Calu3 (cell line): Measurements from ENCODE around the gene CFAP299. TPM values are rescaled to one million over a fixed set of nuclear protein-coding genes. Genes with fewer than 3 reads are reported as not detected.
A peak's percentile ranks its signal among the peaks of the same experiment; 100 is the strongest.

Experiments used
- BruUV-seq: library from RNA; stranded (reverse); fragments of 400-500 nt; replicated peaks from 2 replicates; lab custom pipeline; 2021; lab: Mats Ljungman, UMichigan
- CTCF ChIA-PET: fragments of 300-600 bp; sonication (Branson Sonifier 250); formaldehyde crosslinking; loops from one replicate; lab custom pipeline; 2022; ENCODE audit warnings: antibody characterized with exemption; lab: Charles Lee
- DNase-seq: peaks from one replicate; pipeline ENCODE4 v3.0.0; 2022
- H3K27ac Mint-ChIP-seq: one replicate; pipeline ENCODE4 v1.8.0; 2022; ENCODE audit warnings: mixed read lengths; ENCODE audit not compliant: unreplicated experiment
- H3K27me3 Mint-ChIP-seq: one replicate; pipeline ENCODE4 v1.8.0; 2022; ENCODE audit warnings: mixed read lengths; ENCODE audit not compliant: unreplicated experiment
- H3K36me3 Mint-ChIP-seq: one replicate; pipeline ENCODE4 v1.8.0; 2022; ENCODE audit warnings: mild to moderate bottlenecking, moderate library complexity, mixed read lengths; ENCODE audit not compliant: insufficient read depth, unreplicated experiment
- H3K4me1 Mint-ChIP-seq: one replicate; pipeline ENCODE4 v1.8.0; 2022; ENCODE audit warnings: mild to moderate bottlenecking, low read depth, mixed read lengths; ENCODE audit not compliant: unreplicated experiment
- H3K4me3 Mint-ChIP-seq: one replicate; pipeline ENCODE4 v1.8.0; 2022; ENCODE audit warnings: mild to moderate bottlenecking, low read depth, moderate library complexity, mixed read lengths; ENCODE audit not compliant: unreplicated experiment
- H3K9me3 Mint-ChIP-seq: one replicate; pipeline ENCODE4 v1.8.0; 2022; ENCODE audit warnings: low read depth, mixed read lengths; ENCODE audit not compliant: unreplicated experiment
- CTCF ChIP-seq: fragments of 200-600 bp; IDR thresholded peaks from one replicate; pipeline ENCODE4 v1.8.0; 2022; ENCODE audit warnings: antibody characterized with exemption; ENCODE audit not compliant: unreplicated experiment
- intact Hi-C: fragments of 100-400 bp; cut with micrococcal nuclease; formaldehyde crosslinking; loops from one replicate; pipeline ENCODE4 v1.10.0; 2022; ENCODE audit not compliant: unreplicated experiment
- total RNA-seq: library from RNA; stranded (reverse); gene quantifications from 2 replicates; pipeline ENCODE4 v1.2.3, GENCODE V29; 2022

Gene CFAP299
- total RNA-seq, 1 experiment from 2014 or later = not detected

GRCh38 chr4:80365928-80366327, 30.4 kb downstream of the CFAP299 start:
- BruUV-seq = no TSS peak
- Mint-ChIP-seq H3K27ac (no peak overlapping the region), H3K9me3 (peaks cover 4% of the 10 kb centered on the region), H3K27me3 (no peaks in the 10 kb centered on the region), H3K4me3 (no peak overlapping the region), H3K36me3 (no peaks in the 10 kb centered on the region), H3K4me1 (peaks cover 8% of the 10 kb centered on the region)
- CTCF ChIA-PET = interaction anchor here (1.0 to 1.1 kb wide), 2 partner anchors 673 to 986 kb away, joined by 3 to 8 read pairs; no protein-coding TSS in a partner anchor
- intact Hi-C loops = loop anchor here (1.0 to 2.0 kb wide), 3 partner anchors 253 to 674 kb away; no protein-coding TSS in a partner anchor
- DNase-seq = peak; percentile 52
- TF ChIP-seq CTCF = peak; percentile 33

GRCh38 chr4:80367737-80368136, 32.2 kb downstream of the CFAP299 start:
- Mint-ChIP-seq H3K27me3 (no peaks in the 10 kb centered on the region), H3K27ac (no peak overlapping the region), H3K4me3 (no peak overlapping the region), H3K36me3 (no peaks in the 10 kb centered on the region), H3K4me1 (peaks cover 8% of the 10 kb centered on the region), H3K9me3 (peaks cover 4% of the 10 kb centered on the region)
- no peak for TF ChIP-seq CTCF
- no TSS peak for BruUV-seq
- CTCF ChIA-PET = interaction anchor here (0.6 to 1.2 kb wide), 2 partner anchors 671 to 775 kb away, joined by 3 to 5 read pairs; no protein-coding TSS in a partner anchor
- intact Hi-C loops = loop anchor here (2.0 kb wide), 1 partner anchor 251 kb away; no protein-coding TSS in a partner anchor
- DNase-seq = no peak

GRCh38 chr4:80370635-80371034, 35.1 kb downstream of the CFAP299 start:
- no peaks in the 10 kb centered on the region for H3K36me3 Mint-ChIP-seq
- no peak overlapping the region for H3K27ac Mint-ChIP-seq
- CTCF ChIA-PET = no interaction called here

GRCh38 chr4:80371046-80371445, 35.5 kb downstream of the CFAP299 start:
- no TSS peak for BruUV-seq
- Mint-ChIP-seq H3K27ac (no peak overlapping the region), H3K4me1 (peaks cover 4% of the 10 kb centered on the region), H3K36me3 (no peaks in the 10 kb centered on the region), H3K9me3 (peaks cover 6% of the 10 kb centered on the region), H3K4me3 (no peak overlapping the region), H3K27me3 (no peaks in the 10 kb centered on the region)
- CTCF ChIA-PET = no interaction called here
- TF ChIP-seq CTCF = no peak
- intact Hi-C loops = no loop called here
- no peak for DNase-seq

More at GRCh38 chr4:80370635-80371034, 35.1 kb downstream of the CFAP299 start:
- intact Hi-C loops = no loop called here
- Mint-ChIP-seq H3K4me1 (peaks cover 8% of the 10 kb centered on the region), H3K9me3 (peaks cover 6% of the 10 kb centered on the region), H3K27me3 (no peaks in the 10 kb centered on the region), H3K4me3 (no peak overlapping the region)
- DNase-seq = no peak
- no peak for TF ChIP-seq CTCF
- BruUV-seq = no TSS peak
